Measurements from ENCODE around the gene UBE2D2.

DNA sequence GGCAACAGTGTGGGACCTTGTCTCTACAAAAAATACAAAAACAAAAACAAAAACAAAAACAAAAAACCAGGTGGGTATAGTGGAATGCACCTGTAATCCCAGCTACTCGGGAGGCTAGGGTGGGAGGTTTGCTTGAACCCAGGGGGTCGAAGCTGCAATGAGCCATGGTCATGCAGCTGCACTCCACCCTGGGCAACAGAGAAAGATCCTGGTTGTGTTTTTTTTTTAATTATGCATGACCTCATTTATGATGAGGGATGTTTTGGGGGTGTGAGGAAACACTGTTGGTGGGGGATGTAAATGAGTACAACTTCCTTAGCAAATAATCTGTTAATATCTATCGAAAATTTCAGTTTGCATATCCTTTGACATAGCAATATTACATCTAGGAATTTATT lies 29.4 kb upstream of the UBE2D2 start:
- TF ChIP-seq ZBTB7A (IDR thresholded peaks at IDR 0.05; ENCODE audit: low read depth) (no peak), CEBPB (IDR thresholded peaks at IDR 0.05) (no peak), YY1 (IDR thresholded peaks at IDR 0.05; ENCODE audit: low read depth) (no peak), RAD21 (IDR thresholded peaks at IDR 0.05; ENCODE audit: low read depth) (no peak), TAF1 (IDR thresholded peaks at IDR 0.05; ENCODE audit: low read depth) (no peak), EP300 (IDR thresholded peaks at IDR 0.05; ENCODE audit: borderline replicate concordance) (no peak), NFIC (IDR thresholded peaks at IDR 0.05) (no peak), TCF12 (IDR thresholded peaks at IDR 0.05; ENCODE audit: low read depth) (no peak), FOXM1 (IDR thresholded peaks at IDR 0.05; ENCODE audit: borderline replicate concordance, low read depth) (no peak), EGR1 (IDR thresholded peaks at IDR 0.05) (no peak), CREB1 (IDR thresholded peaks at IDR 0.05; ENCODE audit: low read depth) (no peak)
- TF ChIP-seq, protein P1, sequence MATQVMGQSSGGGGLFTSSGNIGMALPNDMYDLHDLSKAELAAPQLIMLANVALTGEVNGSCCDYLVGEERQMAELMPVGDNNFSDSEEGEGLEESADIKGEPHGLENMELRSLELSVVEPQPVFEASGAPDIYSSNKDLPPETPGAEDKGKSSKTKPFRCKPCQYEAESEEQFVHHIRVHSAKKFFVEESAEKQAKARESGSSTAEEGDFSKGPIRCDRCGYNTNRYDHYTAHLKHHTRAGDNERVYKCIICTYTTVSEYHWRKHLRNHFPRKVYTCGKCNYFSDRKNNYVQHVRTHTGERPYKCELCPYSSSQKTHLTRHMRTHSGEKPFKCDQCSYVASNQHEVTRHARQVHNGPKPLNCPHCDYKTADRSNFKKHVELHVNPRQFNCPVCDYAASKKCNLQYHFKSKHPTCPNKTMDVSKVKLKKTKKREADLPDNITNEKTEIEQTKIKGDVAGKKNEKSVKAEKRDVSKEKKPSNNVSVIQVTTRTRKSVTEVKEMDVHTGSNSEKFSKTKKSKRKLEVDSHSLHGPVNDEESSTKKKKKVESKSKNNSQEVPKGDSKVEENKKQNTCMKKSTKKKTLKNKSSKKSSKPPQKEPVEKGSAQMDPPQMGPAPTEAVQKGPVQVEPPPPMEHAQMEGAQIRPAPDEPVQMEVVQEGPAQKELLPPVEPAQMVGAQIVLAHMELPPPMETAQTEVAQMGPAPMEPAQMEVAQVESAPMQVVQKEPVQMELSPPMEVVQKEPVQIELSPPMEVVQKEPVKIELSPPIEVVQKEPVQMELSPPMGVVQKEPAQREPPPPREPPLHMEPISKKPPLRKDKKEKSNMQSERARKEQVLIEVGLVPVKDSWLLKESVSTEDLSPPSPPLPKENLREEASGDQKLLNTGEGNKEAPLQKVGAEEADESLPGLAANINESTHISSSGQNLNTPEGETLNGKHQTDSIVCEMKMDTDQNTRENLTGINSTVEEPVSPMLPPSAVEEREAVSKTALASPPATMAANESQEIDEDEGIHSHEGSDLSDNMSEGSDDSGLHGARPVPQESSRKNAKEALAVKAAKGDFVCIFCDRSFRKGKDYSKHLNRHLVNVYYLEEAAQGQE (IDR thresholded peaks at IDR 0.05; ENCODE audit: low read depth): no peak
- TF ChIP-seq, protein P2, sequence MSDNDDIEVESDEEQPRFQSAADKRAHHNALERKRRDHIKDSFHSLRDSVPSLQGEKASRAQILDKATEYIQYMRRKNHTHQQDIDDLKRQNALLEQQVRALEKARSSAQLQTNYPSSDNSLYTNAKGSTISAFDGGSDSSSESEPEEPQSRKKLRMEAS (IDR thresholded peaks at IDR 0.05): no peak
- TF ChIP-seq, protein P3, sequence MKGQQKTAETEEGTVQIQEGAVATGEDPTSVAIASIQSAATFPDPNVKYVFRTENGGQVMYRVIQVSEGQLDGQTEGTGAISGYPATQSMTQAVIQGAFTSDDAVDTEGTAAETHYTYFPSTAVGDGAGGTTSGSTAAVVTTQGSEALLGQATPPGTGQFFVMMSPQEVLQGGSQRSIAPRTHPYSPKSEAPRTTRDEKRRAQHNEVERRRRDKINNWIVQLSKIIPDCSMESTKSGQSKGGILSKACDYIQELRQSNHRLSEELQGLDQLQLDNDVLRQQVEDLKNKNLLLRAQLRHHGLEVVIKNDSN (IDR thresholded peaks at IDR 0.05): no peak
